Suprapubic skin (tissue), 4 donors: ENCODE data around the gene BDNF. TPM values are rescaled to one million over a fixed set of nuclear protein-coding genes. Genes with fewer than 3 reads are reported as not detected.

Experiments
- DNase-seq, 2 donors: peaks; one replicate each; pipeline ENCODE4 v3.0.0-alpha.2; 2019; ENCODE audit warnings: low spot score in 2 of 2
- H3K27ac ChIP-seq: fragments of 200-600 bp; sonication (generic); one replicate; pipeline ENCODE4 v1.5.1; 2019
- H3K27me3 ChIP-seq: fragments of 200-600 bp; sonication (generic); one replicate; pipeline ENCODE4 v1.5.1; 2019
- H3K36me3 ChIP-seq: fragments of 200-600 bp; sonication (generic); one replicate; pipeline ENCODE4 v1.5.1; 2019
- H3K4me1 ChIP-seq: fragments of 200-600 bp; sonication (generic); one replicate; pipeline ENCODE4 v1.5.1; 2019
- H3K4me3 ChIP-seq: fragments of 200-600 bp; sonication (generic); one replicate; pipeline ENCODE4 v1.5.1; 2019; ENCODE audit warnings: mild to moderate bottlenecking
- H3K9me3 ChIP-seq: fragments of 200-600 bp; sonication (generic); one replicate; pipeline ENCODE4 v1.5.1; 2019
- CTCF ChIP-seq, 2 donors: fragments of 200-600 bp in 1 of 2; fragments of 450-650 bp in 1 of 2; sonication (generic) in 1 of 2; IDR thresholded peaks; one replicate each; pipeline ENCODE4 v1.5.1; 2016 to 2019; ENCODE audit warnings: antibody characterized with exemption in 2 of 2, mild to moderate bottlenecking in 1 of 2, moderate library complexity in 1 of 2
- EP300 ChIP-seq: sonication (generic); formaldehyde crosslinking; IDR thresholded peaks from one replicate; pipeline ENCODE4 v1.6.1; 2017; ENCODE audit warnings: antibody characterized with exemption
- POLR2A ChIP-seq, 2 donors: fragments of 450-650 bp; IDR thresholded peaks; one replicate each; pipeline ENCODE4 v1.6.1; 2017; ENCODE audit warnings: antibody characterized with exemption in 2 of 2, mild to moderate bottlenecking in 2 of 2, moderate library complexity in 2 of 2
- POLR2AphosphoS5 ChIP-seq, 3 donors: sonication (generic); formaldehyde crosslinking; IDR thresholded peaks; one replicate each; pipeline ENCODE4 v1.6.1; 2017; ENCODE audit warnings: antibody characterized with exemption in 3 of 3
- WGBS: methylation state at CpG from one replicate; pipeline ENCODE4 v1.1.5; 2018; 5-methylcytosine and 5-hydroxymethylcytosine counted together
- total RNA-seq, 4 donors: library from RNA; depleted of rRNA; stranded (reverse); fragments of >200 nt; gene quantifications; one replicate each; pipeline ENCODE4 v1.1.0, GENCODE V29; 2016

Gene BDNF
- total RNA-seq, 4 donors from 2014 or later: 0.17 to 2.0 (median 0.54) TPM

GRCh38 chr11:27681664-27682063 lies 18.6 kb downstream of the BDNF start:
- no peak overlapping the region for H3K4me3 ChIP-seq
- H3K36me3 ChIP-seq: no peaks in the 10 kb centered on the region
- no peak for TF ChIP-seq EP300
- no peak for TF ChIP-seq POLR2AphosphoS5 (IDR thresholded peaks at IDR 0.05)
- no peak for TF ChIP-seq CTCF (IDR thresholded peaks at IDR 0.05)
- TF ChIP-seq POLR2A (IDR thresholded peaks at IDR 0.05): no peak
- H3K4me1 ChIP-seq: no peaks in the 10 kb centered on the region
- DNase-seq: no peak
- 82% methylated on average over 1 of the region's 1 CpG for WGBS
- H3K27ac ChIP-seq: no peak overlapping the region
- no peaks in the 10 kb centered on the region for H3K27me3 ChIP-seq
- H3K9me3 ChIP-seq: no peaks in the 10 kb centered on the region

GRCh38 chr11:27679136-27680015 lies 20.9 kb downstream of the BDNF start:
- 91% methylated on average over 5 of the region's 5 CpGs for WGBS
- no peaks in the 10 kb centered on the region for H3K9me3 ChIP-seq
- no peaks in the 10 kb centered on the region for H3K36me3 ChIP-seq
- no peak for TF ChIP-seq POLR2AphosphoS5 (IDR thresholded peaks at IDR 0.05)
- no peak for TF ChIP-seq EP300
- no peak for TF ChIP-seq CTCF (IDR thresholded peaks at IDR 0.05)
- TF ChIP-seq POLR2A (IDR thresholded peaks at IDR 0.05): no peak
- H3K4me1 ChIP-seq: peaks cover 3% of the 10 kb centered on the region
- H3K27me3 ChIP-seq: no peaks in the 10 kb centered on the region
- no peak overlapping the region for H3K27ac ChIP-seq
- no peak overlapping the region for H3K4me3 ChIP-seq
- DNase-seq: no peak

- TF ChIP-seq EP300: no peak
- no peak for TF ChIP-seq CTCF (IDR thresholded peaks at IDR 0.05)
- TF ChIP-seq POLR2A (IDR thresholded peaks at IDR 0.05): no peak
- TF ChIP-seq POLR2AphosphoS5 (IDR thresholded peaks at IDR 0.05): no peak
- H3K4me1 ChIP-seq: peaks cover 5% of the 10 kb centered on the region
- H3K27me3 ChIP-seq: no peaks in the 10 kb centered on the region
- H3K4me3 ChIP-seq: no peak overlapping the region
- no peaks in the 10 kb centered on the region for H3K9me3 ChIP-seq
- no peak for DNase-seq
- WGBS: 68% methylated on average over 4 of the region's 4 CpGs
- no peak overlapping the region for H3K27ac ChIP-seq
- H3K36me3 ChIP-seq: no peaks in the 10 kb centered on the region
These were observed 22.0 kb downstream of the BDNF start for GRCh38 chr11:27678242-27678641.

- no peak for TF ChIP-seq POLR2A (IDR thresholded peaks at IDR 0.05)
- no peak for TF ChIP-seq CTCF (IDR thresholded peaks at IDR 0.05)
- no peak for TF ChIP-seq EP300
- no peak for TF ChIP-seq POLR2AphosphoS5 (IDR thresholded peaks at IDR 0.05)
- no peaks in the 10 kb centered on the region for H3K9me3 ChIP-seq
- H3K4me3 ChIP-seq: no peak overlapping the region
- 94% methylated on average over 4 of the region's 4 CpGs for WGBS
- no peak for DNase-seq
- H3K27ac ChIP-seq: no peak overlapping the region
- H3K4me1 ChIP-seq: peaks cover 5% of the 10 kb centered on the region
- H3K27me3 ChIP-seq: no peaks in the 10 kb centered on the region
- H3K36me3 ChIP-seq: no peaks in the 10 kb centered on the region
These were observed 23.1 kb downstream of the BDNF start for GRCh38 chr11:27677108-27677507.

- TF ChIP-seq POLR2A (IDR thresholded peaks at IDR 0.05) (no peak), CTCF (IDR thresholded peaks at IDR 0.05) (no peak), POLR2AphosphoS5 (IDR thresholded peaks at IDR 0.05) (no peak), EP300 (no peak)
- Histone ChIP-seq H3K9me3 (no peaks in the 10 kb centered on the region), H3K27me3 (no peaks in the 10 kb centered on the region), H3K4me3 (no peak overlapping the region), H3K27ac (peak overlapping the region; percentile 58), H3K4me1 (peaks cover 5% of the 10 kb centered on the region), H3K36me3 (no peaks in the 10 kb centered on the region)
- no peak for DNase-seq
- 41% methylated on average over 6 of the region's 6 CpGs for WGBS
These were observed 26.1 kb downstream of the BDNF start for GRCh38 chr11:27673979-27674663.
